ENCODE results near the gene LRRC2.
"Not testable (repeated sequence)": the region's sequence is repeated elsewhere in the genome, so short reads cannot be mapped to it uniquely, and the experiment has no call there.

The LRRC2 gene

GRCh38 chr3:46579756-46580286, 13.7 kb upstream of the LRRC2 start:
- DNase-seq, result no peak

- no peak for DNase-seq
These were observed 13.1 kb upstream of the LRRC2 start for GRCh38 chr3:46578973-46579755.

- not testable (repeated sequence) for DNase-seq
These were observed 11.6 kb upstream of the LRRC2 start for GRCh38 chr3:46577580-46578249.

GRCh38 chr3:46576879-46577278, 10.8 kb upstream of the LRRC2 start:
- DNase-seq, result no peak

GRCh38 chr3:46576386-46576785, 10.3 kb upstream of the LRRC2 start:
- DNase-seq, result no peak

- no peak for DNase-seq
These were observed 9.6 kb upstream of the LRRC2 start for GRCh38 chr3:46575577-46576222.

- no peak for DNase-seq
These were observed 8.9 kb upstream of the LRRC2 start for GRCh38 chr3:46574881-46575576.

GRCh38 chr3:46574243-46574646, 8.1 kb upstream of the LRRC2 start:
- no peak for DNase-seq

GRCh38 chr3:46573701-46574100, 7.6 kb upstream of the LRRC2 start:
- no peak for DNase-seq

- DNase-seq, result no peak
These were observed 5.6 kb upstream of the LRRC2 start for GRCh38 chr3:46571684-46572083.

- DNase-seq, result peak; percentile 54
These were observed 479 bp downstream of the LRRC2 start for GRCh38 chr3:46565607-46566039.

- no peak for DNase-seq
These were observed 1.0 kb downstream of the LRRC2 start for GRCh38 chr3:46565077-46565476.

GRCh38 chr3:46564190-46565021, 1.7 kb downstream of the LRRC2 start:
- no peak for DNase-seq

GRCh38 chr3:46561951-46562350, 4.2 kb downstream of the LRRC2 start:
- no peak for DNase-seq

GRCh38 chr3:46561511-46561910, 4.6 kb downstream of the LRRC2 start:
- no peak for DNase-seq

- DNase-seq, result no peak
These were observed 6.9 kb downstream of the LRRC2 start for GRCh38 chr3:46559091-46559704.

GRCh38 chr3:46558184-46559043, 7.7 kb downstream of the LRRC2 start:
- DNase-seq, result peak; percentile 96

- no peak for DNase-seq
These were observed 8.3 kb downstream of the LRRC2 start for GRCh38 chr3:46557814-46558183.

GRCh38 chr3:46553154-46553553, 12.9 kb downstream of the LRRC2 start:
- DNase-seq, result no peak

- no peak for DNase-seq
These were observed 13.6 kb downstream of the LRRC2 start for GRCh38 chr3:46552538-46552937.

- DNase-seq, result no peak
These were observed 14.5 kb downstream of the LRRC2 start for GRCh38 chr3:46551615-46552014.

All from hematopoietic multipotent progenitor cell treated with erythropoietin and hydrocortisone succinate and interleukin-3 and kit ligand, for 8 days (in vitro differentiated cells).